ENCODE data around the gene TEC. TPM values are rescaled to one million over a fixed set of nuclear protein-coding genes. Genes with fewer than 3 reads are reported as not detected.

The TEC gene
- total RNA-seq, 2 experiments from 2014 or later, result 3.6 to 4.2 TPM

DNA sequence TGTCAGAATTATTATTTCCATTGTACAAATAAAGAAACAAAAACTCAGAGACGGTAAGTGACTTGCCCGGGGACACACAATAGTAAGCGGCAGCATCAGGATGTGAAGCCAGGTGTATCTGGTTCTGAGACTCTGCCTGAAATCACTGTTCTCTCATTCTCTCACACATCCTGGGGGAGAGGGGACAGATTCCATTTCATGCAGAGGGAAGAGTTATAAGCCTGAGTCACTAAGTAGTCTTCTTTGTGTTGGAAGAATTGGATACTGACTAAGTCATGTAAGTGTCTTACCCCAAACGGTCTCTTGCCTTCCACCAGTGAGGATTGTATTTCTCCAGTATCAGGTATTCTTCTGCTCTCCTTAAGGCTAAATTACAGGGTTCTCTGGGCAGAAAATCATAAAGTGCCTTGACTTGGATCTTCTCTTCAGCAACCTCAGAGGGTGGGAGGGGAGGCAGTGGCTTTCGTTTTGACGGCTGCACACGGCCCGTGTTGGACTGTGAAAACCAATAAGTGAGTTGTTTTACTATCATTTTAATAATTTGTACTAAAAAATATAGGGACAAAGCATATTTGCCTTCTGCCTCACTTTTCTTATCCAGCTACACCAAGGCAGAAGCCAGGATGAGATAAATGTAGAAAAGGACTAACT is 157.5 kb downstream of the TEC start:
- peaks cover 62% of the 10 kb centered on the region for H3K4me1 Mint-ChIP-seq (ENCODE audit: low read depth)
- DNase-seq (peak; percentile 54), ATAC-seq (peak; percentile 58)

DNA sequence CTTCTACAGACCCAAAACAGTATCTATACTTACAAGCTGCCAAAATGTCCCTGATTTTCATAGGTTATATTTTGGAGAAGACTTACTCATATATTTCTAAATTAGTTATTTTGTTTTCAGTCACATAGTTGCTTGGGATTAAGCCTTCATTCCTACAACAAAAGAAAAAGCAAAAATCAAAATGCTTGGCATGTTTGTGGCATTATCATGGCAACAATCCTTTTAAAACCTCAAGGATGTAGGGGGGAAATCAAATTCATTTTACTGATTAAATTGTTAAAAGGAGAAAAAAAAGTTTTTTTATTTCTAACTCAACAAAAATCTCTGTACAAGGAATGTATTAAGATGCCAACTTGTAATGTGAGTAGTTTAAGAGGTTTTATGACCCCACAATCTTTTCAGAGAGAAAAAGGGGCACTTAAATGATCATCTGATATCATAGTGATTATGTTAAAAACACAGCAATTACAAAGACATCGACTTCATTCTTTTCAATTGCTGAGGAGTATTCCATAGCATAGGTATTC is 159.1 kb downstream of the TEC start:
- no peaks in the 10 kb centered on the region for H3K27me3 Mint-ChIP-seq
- DNase-seq (no peak), ATAC-seq (no peak)
- CTCF ChIA-PET, result interaction anchor here (0.7 to 5.2 kb wide), 13 partner anchors 8 to 107 kb away, joined by 3 to 39 read pairs (median 9); no protein-coding TSS in a partner anchor
- H3K36me3 Mint-ChIP-seq (ENCODE audit: low read depth), result peaks cover 37% of the 10 kb centered on the region
- intact Hi-C loops (cut with micrococcal nuclease), result no loop called here
- no peak overlapping the region for H3K27ac Mint-ChIP-seq
- TF ChIP-seq, protein P1, sequence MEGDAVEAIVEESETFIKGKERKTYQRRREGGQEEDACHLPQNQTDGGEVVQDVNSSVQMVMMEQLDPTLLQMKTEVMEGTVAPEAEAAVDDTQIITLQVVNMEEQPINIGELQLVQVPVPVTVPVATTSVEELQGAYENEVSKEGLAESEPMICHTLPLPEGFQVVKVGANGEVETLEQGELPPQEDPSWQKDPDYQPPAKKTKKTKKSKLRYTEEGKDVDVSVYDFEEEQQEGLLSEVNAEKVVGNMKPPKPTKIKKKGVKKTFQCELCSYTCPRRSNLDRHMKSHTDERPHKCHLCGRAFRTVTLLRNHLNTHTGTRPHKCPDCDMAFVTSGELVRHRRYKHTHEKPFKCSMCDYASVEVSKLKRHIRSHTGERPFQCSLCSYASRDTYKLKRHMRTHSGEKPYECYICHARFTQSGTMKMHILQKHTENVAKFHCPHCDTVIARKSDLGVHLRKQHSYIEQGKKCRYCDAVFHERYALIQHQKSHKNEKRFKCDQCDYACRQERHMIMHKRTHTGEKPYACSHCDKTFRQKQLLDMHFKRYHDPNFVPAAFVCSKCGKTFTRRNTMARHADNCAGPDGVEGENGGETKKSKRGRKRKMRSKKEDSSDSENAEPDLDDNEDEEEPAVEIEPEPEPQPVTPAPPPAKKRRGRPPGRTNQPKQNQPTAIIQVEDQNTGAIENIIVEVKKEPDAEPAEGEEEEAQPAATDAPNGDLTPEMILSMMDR (IDR thresholded peaks at IDR 0.05), result no peak
- POLR2A ChIA-PET, result no interaction called here
- peaks cover 2% of the 10 kb centered on the region for H3K9me3 Mint-ChIP-seq
- H3K4me1 Mint-ChIP-seq (ENCODE audit: low read depth), result peaks cover 62% of the 10 kb centered on the region
- no peak overlapping the region for H3K4me3 Mint-ChIP-seq

More for the DNA sequence above, 157.5 kb downstream of the TEC start:
- intact Hi-C loops (cut with micrococcal nuclease), result no loop called here
- ChIA-PET POLR2A (no interaction called here), CTCF (interaction anchor here (2.5 to 4.0 kb wide), 2 partner anchors 17 to 28 kb away, joined by 16 to 39 read pairs; no protein-coding TSS in a partner anchor)
- H3K27ac Mint-ChIP-seq, result peak overlapping the region; percentile 81
- peaks cover 36% of the 10 kb centered on the region for H3K36me3 Mint-ChIP-seq (ENCODE audit: low read depth)
- H3K4me3 Mint-ChIP-seq, result peak overlapping the region; percentile 65
- no peaks in the 10 kb centered on the region for H3K9me3 Mint-ChIP-seq
- H3K27me3 Mint-ChIP-seq, result no peaks in the 10 kb centered on the region
- TF ChIP-seq, protein P1 (IDR thresholded peaks at IDR 0.05), result no peak

DNA sequence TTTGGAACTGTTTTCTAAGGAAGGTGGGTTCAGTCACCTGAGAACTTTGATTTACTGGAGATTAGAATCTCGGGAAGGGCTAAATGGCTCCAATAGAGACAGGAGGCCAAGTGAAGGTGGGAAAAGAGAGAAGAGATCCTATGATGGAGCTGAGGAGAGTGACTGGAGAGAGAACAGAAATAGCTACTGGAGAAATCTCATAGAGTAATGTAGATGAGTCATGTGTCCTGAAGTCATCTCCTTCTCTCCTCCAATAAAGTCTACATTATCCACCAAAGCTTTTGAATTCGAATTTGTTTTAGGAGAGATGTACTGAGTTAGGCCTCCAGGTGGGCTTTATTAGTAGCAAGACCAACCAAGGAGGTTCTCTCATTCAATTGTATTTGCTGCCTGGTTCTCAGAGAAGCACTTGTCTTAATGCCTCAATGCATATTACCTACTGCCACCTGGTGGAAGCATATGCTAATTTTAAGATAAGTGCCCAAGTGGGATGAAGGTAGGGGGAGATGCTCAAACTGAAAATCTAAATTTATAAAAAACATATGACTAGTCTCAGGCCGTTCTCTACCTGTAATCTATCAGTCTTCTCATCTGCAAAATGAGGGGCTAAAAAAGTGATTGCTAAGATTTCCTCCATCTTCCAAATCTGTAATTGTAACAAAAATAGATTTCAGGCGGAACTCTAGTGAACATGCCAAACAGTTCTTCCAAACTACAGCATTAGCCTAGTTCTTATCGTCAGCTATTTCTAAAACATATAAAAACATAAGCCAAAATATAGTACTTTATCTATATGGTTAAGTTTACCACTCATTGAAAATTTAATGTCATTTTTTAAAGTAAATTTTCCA is 160.0 kb downstream of the TEC start:
- TF ChIP-seq, protein P1 (IDR thresholded peaks at IDR 0.05), result peak; percentile 73
- Mint-ChIP-seq H3K4me1 (ENCODE audit: low read depth) (peaks cover 61% of the 10 kb centered on the region), H3K36me3 (ENCODE audit: low read depth) (peaks cover 37% of the 10 kb centered on the region), H3K27me3 (no peaks in the 10 kb centered on the region), H3K27ac (peak overlapping the region; percentile 65), H3K9me3 (peaks cover 2% of the 10 kb centered on the region), H3K4me3 (no peak overlapping the region)
- DNase-seq (no peak), ATAC-seq (peak; percentile 78)
- POLR2A ChIA-PET, result interaction anchor here (0.7 to 1.5 kb wide), 4 partner anchors 8 to 30 kb away, joined by 3 to 4 read pairs (median 4); no protein-coding TSS in a partner anchor
- intact Hi-C loops (cut with micrococcal nuclease), result no loop called here
- CTCF ChIA-PET, result interaction anchor here (0.6 to 5.2 kb wide), 33 partner anchors 9 to 244 kb away, joined by 3 to 39 read pairs (median 6); no protein-coding TSS in a partner anchor

DNA sequence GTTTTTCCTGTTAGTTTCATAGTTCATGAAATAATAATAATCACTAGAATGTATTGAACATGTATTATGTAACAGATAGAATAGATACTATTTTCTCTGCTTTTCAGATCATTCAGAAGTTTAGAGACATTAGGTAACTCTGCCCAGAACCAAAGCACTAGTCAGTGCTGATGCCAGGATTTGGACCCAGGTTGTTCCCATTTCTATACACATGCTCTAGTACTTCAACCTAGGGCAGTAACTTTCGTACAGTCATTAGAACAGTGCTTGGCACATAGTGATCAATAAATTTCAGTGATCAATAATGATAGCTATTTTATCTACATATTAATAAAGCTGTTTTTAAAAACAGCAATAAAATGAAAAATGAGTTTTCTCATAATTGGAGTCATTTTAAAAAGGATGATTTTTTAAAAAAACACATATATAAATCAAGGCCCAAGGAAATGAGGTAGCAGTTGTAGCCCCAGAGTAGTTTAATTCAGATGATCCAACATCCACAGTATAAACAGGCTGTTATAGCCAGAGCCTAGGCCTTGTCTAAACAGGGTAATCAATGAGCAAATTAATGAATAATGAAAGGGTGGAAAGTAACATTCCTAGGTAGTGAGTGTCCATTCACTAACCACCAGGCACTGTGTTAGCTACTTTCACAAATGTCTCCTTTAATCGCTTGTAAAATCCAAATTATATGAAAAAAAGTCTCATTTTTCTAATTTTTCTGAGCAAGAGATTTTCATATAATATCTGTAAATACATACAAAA is 161.1 kb downstream of the TEC start:
- ATAC-seq (no peak), DNase-seq (no peak)
- Mint-ChIP-seq H3K4me1 (ENCODE audit: low read depth) (peaks cover 55% of the 10 kb centered on the region), H3K9me3 (peaks cover 2% of the 10 kb centered on the region), H3K27me3 (no peaks in the 10 kb centered on the region), H3K27ac (no peak overlapping the region), H3K36me3 (ENCODE audit: low read depth) (peaks cover 35% of the 10 kb centered on the region), H3K4me3 (no peak overlapping the region)
- CTCF ChIA-PET, result interaction anchor here (0.9 to 5.2 kb wide), 21 partner anchors 10 to 128 kb away, joined by 3 to 39 read pairs (median 8); no protein-coding TSS in a partner anchor
- POLR2A ChIA-PET, result interaction anchor here (0.6 to 1.5 kb wide), 4 partner anchors 9 to 828 kb away, joined by 3 to 4 read pairs (median 4); no protein-coding TSS in a partner anchor
- TF ChIP-seq, protein P1 (IDR thresholded peaks at IDR 0.05), result no peak
- intact Hi-C loops (cut with micrococcal nuclease), result no loop called here
